ENCODE data around the gene MSLN.

MSLN gene

DNA sequence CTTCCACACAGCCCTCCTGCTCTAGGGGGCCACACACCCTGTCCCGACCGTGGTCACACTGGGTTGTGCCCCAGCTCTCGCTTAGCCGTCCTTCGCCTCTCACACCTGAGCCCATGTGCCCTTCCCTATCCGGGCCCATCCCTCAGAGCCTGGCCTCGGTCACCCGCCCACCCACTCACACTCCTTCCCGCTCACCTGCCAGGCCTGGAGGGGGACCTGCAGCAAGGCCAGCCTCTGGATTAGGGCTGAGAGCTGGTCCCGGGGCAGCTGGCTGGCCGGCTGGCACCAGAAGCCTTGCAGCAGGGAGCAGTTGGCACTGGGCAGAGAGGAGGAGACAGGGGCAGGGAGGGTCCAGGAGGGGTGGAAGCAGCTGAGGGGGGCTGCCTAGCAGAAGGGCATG is 17.9 kb downstream of the MSLN start:
- no peak for FAIRE-seq

GRCh38 chr16:778909-779527 is 18.5 kb downstream of the MSLN start:
- FAIRE-seq = no peak

DNA sequence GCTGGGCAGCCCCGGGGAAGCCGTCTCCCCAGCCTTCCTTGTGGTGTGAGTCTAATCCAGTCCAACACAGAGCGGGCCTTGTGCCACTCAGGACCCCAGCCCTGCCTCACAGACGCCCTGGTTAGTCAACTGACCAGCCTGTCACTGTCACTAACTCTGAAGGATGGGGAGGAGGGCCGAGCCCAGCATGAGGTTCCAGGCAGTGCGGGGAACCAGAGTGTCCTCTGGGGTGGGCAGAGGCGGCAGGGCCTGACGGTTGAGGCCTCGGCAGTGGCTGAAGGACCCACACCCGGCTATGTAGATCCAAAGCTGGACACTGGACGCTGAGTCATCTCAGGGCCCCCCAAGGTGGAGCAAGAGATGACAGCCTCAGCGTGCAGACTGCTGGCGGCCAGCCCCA is 19.0 kb downstream of the MSLN start:
- FAIRE-seq = no peak

GRCh38 chr16:780296-780695 is 19.8 kb downstream of the MSLN start:
- no peak for FAIRE-seq

GRCh38 chr16:781346-782010 is 20.9 kb downstream of the MSLN start:
- FAIRE-seq = no peak

DNA sequence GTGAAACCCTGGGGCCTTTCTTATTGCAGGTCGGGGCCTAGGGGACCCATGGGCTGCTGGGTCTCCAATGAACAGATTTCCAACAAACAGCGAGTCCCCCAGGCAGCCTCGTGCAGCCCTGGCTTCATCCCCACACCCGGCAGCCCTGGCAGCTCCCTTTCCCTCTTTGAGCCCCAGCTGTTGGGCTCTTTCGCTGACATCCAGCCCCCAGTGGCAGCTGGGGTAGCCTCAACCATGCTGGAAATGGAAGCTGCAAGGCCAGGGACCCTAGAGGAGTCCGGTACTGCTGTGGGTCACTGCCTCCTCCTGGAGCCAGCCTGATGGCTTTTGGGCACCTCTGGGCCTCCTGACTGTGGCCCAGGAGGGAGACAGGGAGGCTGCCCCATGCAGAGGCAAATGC is 21.7 kb downstream of the MSLN start:
- FAIRE-seq = no peak

DNA sequence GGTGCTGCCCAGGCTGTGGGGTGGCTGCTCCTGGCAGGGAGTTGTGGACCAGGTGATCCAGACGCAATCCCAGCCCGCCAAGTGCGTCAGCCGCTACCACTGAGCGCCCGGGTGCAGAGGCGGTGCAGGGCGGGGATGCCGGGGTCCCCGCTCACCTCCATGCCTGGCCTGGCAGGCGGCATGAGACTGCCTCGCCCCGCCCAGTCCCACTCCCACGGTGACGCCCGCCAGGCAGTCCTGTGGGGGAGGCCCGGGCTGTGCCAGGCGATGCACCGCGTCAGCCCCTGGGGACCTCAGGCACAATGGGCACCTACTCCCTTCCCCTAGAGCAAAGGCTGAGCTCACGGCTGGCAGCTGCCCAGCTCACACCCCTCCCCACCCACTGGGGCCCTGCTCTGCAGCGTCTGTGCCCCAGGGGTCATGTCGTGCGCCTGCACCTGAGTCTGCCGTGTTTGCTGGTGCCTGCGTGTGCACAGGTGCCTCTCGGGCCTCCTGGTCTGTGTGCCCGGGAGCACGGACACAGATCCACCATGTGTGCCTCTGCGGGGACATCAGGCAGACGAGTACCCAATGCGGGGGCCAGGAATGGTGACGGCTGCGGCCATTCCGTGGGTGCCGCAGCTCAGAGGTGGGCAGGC is 22.4 kb downstream of the MSLN start:
- FAIRE-seq = no peak

DNA sequence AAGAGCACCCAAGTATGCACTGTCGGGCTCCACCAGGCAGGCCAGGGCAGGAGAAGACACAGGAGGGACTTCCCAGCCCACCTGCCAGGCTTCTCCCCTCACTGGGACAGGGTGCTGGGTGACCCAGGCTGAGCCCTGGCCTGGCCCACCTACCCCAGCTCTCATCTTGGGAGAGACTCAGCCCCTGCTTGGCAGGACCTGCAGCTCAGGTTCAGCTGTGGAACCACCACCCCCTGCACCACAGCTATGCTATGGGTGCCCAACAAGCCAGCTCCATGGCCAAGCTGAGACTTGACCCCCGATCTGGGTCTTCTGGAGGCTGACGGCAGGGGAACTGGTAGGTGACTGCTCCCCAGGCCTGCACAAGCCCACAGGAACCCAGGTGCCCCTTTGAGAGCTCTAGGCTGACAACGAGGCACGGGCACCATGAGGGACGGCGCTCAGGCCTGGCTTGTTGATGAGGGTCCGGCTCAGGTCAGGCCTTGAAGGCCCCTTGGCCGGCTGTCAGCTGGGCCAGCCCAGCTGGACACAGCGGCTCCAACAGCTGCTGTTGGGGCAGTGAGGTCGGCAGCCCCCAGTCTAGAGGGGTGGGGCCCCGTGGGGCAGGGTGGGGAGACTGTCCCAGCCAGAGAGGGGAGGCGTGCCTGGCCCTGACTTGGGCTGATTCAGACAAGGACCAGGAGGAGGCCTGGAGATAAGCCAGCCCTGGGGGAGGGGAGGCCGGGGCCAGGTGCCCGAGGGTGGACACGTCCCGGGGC is 23.0 kb downstream of the MSLN start:
- FAIRE-seq = no peak

- FAIRE-seq = no peak
These were observed 23.9 kb downstream of the MSLN start for GRCh38 chr16:784431-784830.

DNA sequence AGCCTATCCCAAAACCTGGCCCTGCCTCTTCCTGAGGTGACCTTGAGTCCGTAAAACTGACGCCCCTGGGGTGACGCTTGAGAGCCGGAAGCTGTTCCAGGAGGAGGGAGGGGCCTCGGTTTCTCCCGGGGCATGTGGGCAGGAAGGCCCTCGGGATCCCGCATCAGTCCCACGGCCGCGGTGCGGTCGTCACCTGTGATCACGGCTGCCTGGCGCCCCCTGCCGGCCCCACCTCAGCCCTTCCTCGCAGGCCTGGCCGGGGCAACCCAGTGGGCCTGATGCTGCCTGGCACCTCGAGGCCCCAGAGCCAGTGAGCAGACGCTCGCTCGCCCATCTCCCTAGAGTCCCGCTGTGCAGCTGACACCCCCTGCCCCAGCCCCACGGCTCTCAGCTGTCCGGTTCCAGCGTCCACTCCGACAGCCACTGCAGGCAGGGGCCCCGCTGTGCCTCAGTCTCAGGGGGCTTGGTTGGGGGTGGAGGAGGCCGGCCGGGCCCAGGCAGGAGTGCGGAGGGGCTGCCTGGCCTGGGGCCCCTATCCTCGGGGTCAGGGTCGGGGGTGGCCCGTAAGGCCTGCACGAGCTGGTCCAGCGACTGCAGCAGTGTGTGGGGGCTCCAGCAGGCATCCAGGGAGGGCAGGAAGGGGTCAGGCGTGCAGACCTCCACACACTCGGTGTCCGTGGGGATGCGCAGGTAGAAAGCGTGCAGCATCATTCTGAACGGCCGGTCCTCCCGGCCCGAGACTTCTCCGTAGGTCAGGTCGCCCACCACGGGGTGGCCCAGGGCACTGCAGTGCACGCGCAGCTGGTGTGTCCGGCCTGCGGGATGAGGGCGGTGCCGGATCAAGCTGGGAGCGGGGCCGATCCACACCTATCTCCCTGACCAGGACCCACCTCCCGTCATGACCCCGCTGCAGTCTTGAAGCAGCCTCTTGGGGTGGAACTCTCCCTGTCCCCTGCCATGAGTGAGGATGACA is 25.3 kb downstream of the MSLN start:
- FAIRE-seq = no peak

- no peak for FAIRE-seq
These were observed 26.9 kb downstream of the MSLN start for GRCh38 chr16:787321-787966.

DNA sequence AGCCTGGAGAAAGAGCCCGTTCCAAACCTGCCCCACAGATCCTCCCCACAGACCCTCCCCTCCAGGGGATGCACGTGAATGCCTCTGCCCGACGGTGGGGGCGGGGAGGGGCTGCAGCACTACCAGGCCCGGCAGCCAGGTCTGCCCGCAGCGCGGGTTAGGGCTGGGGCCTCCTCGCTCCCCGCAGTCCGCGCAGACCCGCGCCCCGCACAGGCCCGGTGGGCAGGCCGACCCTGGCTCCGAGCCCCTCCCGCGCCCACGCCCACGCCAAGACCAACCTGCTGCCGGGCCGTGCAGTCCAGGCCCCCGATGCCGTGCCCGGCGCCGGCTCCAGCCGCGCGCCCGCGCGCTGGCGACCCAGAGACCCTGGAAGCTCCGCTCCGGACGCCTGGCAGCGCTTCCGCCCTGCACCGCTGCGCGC is 27.5 kb downstream of the MSLN start, which contains the start of gene RPUSD1:
Gene RPUSD1, minus strand, starts transcription at position 404 of the 421 bp plus-strand sequence. CDS start 644 bp downstream, outside the sequence.
- no peak for FAIRE-seq

- FAIRE-seq = no peak
These were observed 28.0 kb downstream of the MSLN start, which contains the start of gene CHTF18 for GRCh38 chr16:788399-789126. Gene CHTF18, plus strand, starts transcription at chr16:788620. Its CDS starts 65 bp downstream, at chr16:788685.

DNA sequence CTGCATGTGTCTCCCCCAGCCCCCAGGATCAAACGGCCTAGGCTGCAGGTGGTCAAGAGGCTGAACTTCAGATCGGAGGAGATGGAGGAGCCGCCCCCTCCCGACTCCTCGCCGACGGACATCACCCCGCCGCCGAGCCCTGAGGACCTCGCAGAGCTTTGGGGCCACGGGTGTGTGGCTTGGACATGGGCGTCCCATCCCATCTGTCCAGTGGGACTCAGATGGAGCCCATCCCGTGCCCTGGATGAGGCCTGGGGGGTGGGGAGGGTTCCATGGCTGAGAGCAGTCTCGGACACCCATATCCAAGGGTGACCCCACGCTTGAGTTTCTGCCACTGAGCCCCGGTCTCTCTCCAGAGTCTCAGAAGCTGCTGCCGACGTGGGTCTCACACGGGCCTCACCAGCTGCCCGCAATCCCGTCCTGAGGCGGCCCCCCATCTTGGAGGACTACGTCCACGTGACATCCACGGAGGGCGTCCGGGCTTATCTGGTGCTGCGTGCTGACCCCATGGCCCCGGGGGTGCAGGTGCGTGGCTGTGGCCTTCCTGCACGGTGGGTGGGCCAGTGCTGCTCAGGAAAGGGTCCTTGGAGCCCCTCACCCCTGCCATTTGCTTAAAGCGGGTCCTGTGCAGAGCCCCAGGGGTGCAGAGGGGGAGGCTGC is 28.8 kb downstream of the MSLN start:
- FAIRE-seq = no peak

DNA sequence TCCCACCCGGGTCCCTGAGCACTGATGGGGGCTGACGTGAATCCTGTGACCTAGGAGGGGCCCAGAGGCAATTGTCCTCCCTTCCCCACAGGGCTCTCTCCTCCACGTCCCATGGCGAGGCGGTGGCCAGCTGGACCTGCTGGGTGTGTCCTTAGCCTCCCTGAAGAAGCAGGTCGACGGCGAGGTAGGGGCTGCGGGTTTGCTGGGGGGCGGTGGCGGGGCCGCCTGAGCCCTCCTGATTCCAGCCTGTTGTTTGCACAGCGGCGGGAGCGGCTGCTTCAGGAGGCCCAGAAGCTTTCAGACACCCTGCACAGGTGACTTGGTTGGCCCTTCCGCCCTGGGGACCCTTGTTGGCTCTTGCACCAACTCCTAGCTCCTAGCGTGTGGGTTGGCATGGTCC is 29.6 kb downstream of the MSLN start:
- FAIRE-seq = no peak

- FAIRE-seq = no peak
These were observed 30.6 kb downstream of the MSLN start for GRCh38 chr16:791131-791530.

GRCh38 chr16:792221-792995 is 31.9 kb downstream of the MSLN start:
- FAIRE-seq = no peak

GRCh38 chr16:793414-793813 is 32.9 kb downstream of the MSLN start:
- FAIRE-seq = no peak

- FAIRE-seq = no peak
These were observed 33.7 kb downstream of the MSLN start for GRCh38 chr16:794091-794822.
